GM12892 (cell line): ENCODE results near the gene PIAS1.

ENCODE experiments used
- POLR2A ChIP-seq: IDR thresholded peaks from 2 replicates; pipeline ENCODE4 v1.6.1; 2011; ENCODE audit warnings: low read depth, low read length, control low read depth
- POLR2AphosphoS5 ChIP-seq: IDR thresholded peaks from 2 replicates; pipeline ENCODE4 v1.6.1; 2011; ENCODE audit warnings: low read depth, low read length, control low read depth

DNA sequence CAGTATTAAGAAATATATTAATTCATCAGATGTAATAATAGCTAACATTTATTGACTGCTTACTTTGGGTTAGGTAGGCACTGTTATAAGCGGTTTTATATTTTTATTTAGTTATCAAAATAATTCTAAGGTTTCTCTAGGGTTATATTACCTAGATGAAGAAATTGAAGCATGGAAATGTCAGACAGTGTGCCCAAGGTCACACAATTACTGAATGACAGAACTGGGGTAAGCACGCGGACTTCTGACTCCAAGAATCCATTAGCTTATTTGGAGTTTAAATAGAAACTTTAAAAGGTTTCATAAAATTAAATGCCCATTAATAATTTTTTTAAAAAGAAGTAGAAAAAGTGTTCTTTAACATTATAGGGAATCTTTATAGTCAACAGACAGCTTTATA, 76.7 kb downstream of the PIAS1 start:
- TF ChIP-seq POLR2A, result no peak
- TF ChIP-seq POLR2AphosphoS5, result no peak
